ENCODE results near the gene CBS. TPM values are rescaled to one million over a fixed set of nuclear protein-coding genes. Genes with fewer than 3 reads are reported as not detected.

The CBS gene
- total RNA-seq (2022; extraction: Qiagen RNA extraction), result 11.2 to 13.0 TPM (median 12.1 TPM) in 5 replicates

GRCh38 chr21:43075170-43076022, at the start of gene CBS:
Gene CBS (minus strand): TSS chr21:43075835. CDS start chr21:43072193, 3,642 bp downstream.

GRCh38 chr21:43106965-43107793, 31.5 kb upstream of the CBS start, which contains the start of gene U2AF1:
Gene U2AF1 (minus strand): TSS chr21:43107570. CDS start chr21:43107494, 76 bp downstream.

Other genes with a start within 250 kb of the CBS start
- gene WDR4, start 196.3 kb downstream of the CBS start, total RNA-seq (2022; extraction: Qiagen RNA extraction), result 26.2 to 31.1 TPM (median 27.7 TPM) in 5 replicates
- 19.7 to 21.0 TPM (median 20.3 TPM) in 5 replicates for gene NDUFV3, start 182.5 kb downstream of the CBS start, total RNA-seq (2022; extraction: Qiagen RNA extraction)
- not detected in 5 replicates for gene ERVH48-1, start 150.2 kb downstream of the CBS start, total RNA-seq (2022; extraction: Qiagen RNA extraction)
- 4.6 to 6.4 TPM (median 5.9 TPM) in 5 replicates for gene PKNOX1, start 101.3 kb downstream of the CBS start, total RNA-seq (2022; extraction: Qiagen RNA extraction)
- gene U2AF1, start 31.7 kb upstream of the CBS start, total RNA-seq (2022; extraction: Qiagen RNA extraction), result 54.9 to 77.3 TPM (median 63.8 TPM) in 5 replicates
- not detected in 5 replicates for gene CRYAA, start 93.2 kb upstream of the CBS start, total RNA-seq (2022; extraction: Qiagen RNA extraction)

Data from A549 treated with Hydrocortisone at 1 μM for 4 hours (cell line).